Mesodermal cell (in vitro differentiated cells): ENCODE results near the gene CDAN1.

Experiments
- H3K27ac ChIP-seq: 2 replicates; pipeline ENCODE4 v1.7.0; 2013; ENCODE audit warnings: mild to moderate bottlenecking, low read depth, low read length, moderate library complexity; ENCODE audit not compliant: severe bottlenecking
- H3K36me3 ChIP-seq: 2 replicates; pipeline ENCODE4 v1.7.1; 2013; ENCODE audit warnings: mild to moderate bottlenecking, low read length, moderate library complexity; ENCODE audit not compliant: control insufficient read depth, insufficient read depth
- H3K4me1 ChIP-seq: one replicate; pipeline ENCODE4 v1.7.1; 2013; ENCODE audit warnings: mild to moderate bottlenecking, low read length; ENCODE audit not compliant: insufficient read depth, control insufficient read depth, poor library complexity, severe bottlenecking
- H3K4me3 ChIP-seq: 2 replicates; pipeline ENCODE4 v1.7.0; 2013; ENCODE audit warnings: low read length, control low read depth, mild to moderate bottlenecking; ENCODE audit not compliant: insufficient read depth, poor library complexity, severe bottlenecking; ENCODE audit errors: extremely low read depth
- H3K9me3 ChIP-seq: 2 replicates; pipeline ENCODE4 v1.7.1; 2013; ENCODE audit warnings: mild to moderate bottlenecking, low read length, moderate library complexity; ENCODE audit not compliant: control insufficient read depth
- WGBS, 2 experiments: methylation state at CpG; one replicate each; pipeline ENCODE4 v1.1.5; 2013; ENCODE audit warnings: missing lambda C conversion rate in 2 of 2; ENCODE audit not compliant: insufficient coverage in 2 of 2; 5-methylcytosine and 5-hydroxymethylcytosine counted together

CDAN1 gene

DNA sequence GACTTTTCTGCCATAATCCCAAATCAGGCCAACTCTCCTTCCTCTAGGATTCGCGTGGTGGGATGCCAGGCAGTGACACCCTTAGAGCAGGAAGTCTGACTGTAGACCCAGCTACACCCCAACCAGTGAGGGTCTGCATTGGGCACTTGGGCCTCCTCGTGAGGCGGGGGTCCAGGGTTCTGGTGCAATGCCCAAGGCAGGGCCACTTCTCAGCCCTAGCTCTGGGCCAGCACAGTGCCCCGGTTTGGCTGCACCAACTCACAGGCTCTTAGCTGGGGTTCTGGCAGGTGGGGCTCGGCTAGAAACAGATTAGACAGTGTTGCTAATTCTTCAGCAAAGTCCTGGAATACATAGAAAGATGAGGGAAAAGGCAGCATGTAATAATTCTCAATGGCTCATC, 12.7 kb downstream of the CDAN1 start:
- no peaks in the 10 kb centered on the region for H3K4me1 ChIP-seq
- no peak overlapping the region for H3K27ac ChIP-seq
- no peaks in the 10 kb centered on the region for H3K9me3 ChIP-seq
- 92 to 98% methylated on average over 6 of the region's 6 CpGs for WGBS, 2 experiments
- no peak overlapping the region for H3K4me3 ChIP-seq
- peaks cover 81% of the 10 kb centered on the region for H3K36me3 ChIP-seq

DNA sequence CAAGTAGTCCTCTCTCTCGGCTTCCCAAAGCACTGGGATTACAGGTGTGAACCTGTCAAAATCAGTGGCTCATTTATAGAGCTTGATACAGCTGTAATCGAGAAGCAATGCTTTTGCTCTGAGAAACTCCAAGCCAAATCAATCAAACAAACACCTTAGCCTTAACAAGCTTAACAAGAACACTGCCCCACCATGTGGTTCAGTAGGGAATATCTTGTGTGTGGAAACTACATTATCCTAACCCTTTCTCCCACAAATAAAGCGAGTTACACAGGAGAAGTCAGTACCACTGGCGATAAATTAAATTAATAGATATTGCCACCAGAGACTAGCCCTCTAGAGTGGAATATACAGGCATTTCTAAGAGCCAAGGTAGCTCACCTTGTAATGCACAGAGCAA, 13.9 kb downstream of the CDAN1 start:
- WGBS, 2 experiments = 86 to 100% methylated on average over 1 to 4 of the region's 4 CpGs
- Histone ChIP-seq H3K9me3 (no peaks in the 10 kb centered on the region), H3K36me3 (peaks cover 79% of the 10 kb centered on the region), H3K4me1 (no peaks in the 10 kb centered on the region), H3K4me3 (no peak overlapping the region), H3K27ac (no peak overlapping the region)

DNA sequence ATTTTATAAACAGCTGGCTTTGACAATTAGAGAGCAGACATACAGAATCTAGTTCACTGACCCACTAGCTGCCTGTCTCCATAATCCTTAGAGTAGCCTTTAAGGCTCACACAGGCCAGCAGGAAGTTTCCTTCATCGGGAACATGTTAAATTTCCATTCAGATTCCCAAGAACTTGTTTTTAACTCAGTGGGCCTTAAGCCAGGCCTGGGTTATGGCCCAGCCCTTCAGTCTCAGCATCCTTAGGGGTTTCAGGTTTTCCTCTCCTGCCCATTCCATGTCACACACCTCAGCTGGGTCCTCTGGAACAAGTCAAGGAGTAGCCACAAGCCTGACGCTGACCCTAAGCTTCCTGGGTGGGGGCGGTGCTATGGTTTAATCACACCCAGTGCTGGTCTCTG, 15.0 kb downstream of the CDAN1 start:
- 59 to 100% methylated on average over 1 to 3 of the region's 3 CpGs for WGBS, 2 experiments
- no peak overlapping the region for H3K27ac ChIP-seq
- no peak overlapping the region for H3K4me3 ChIP-seq
- H3K36me3 ChIP-seq = peaks cover 70% of the 10 kb centered on the region
- no peaks in the 10 kb centered on the region for H3K4me1 ChIP-seq
- H3K9me3 ChIP-seq = no peaks in the 10 kb centered on the region

DNA sequence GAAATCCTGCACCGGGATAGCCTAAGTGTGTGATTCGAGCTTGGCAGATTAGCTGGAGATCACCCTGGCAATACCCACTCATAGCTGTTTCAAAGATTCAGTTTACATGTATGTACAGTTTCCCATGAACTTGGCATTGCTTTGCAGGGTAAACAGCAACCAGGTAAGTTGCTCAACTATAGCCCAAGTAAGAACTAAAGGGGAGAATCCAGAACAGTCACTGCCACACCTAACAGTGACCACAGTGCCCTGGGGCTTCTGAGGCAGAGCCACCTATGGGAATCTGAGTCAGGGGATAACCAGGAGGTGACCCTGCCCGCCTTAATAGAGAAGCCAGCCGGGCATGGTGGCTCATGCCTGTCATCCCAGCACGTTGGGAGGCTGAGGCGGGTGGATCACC, 15.9 kb downstream of the CDAN1 start:
- no peak overlapping the region for H3K27ac ChIP-seq
- H3K9me3 ChIP-seq = no peaks in the 10 kb centered on the region
- H3K4me3 ChIP-seq = no peak overlapping the region
- H3K4me1 ChIP-seq = no peaks in the 10 kb centered on the region
- peaks cover 61% of the 10 kb centered on the region for H3K36me3 ChIP-seq
- 90 to 100% methylated on average over 3 to 4 of the region's 6 CpGs for WGBS, 2 experiments

DNA sequence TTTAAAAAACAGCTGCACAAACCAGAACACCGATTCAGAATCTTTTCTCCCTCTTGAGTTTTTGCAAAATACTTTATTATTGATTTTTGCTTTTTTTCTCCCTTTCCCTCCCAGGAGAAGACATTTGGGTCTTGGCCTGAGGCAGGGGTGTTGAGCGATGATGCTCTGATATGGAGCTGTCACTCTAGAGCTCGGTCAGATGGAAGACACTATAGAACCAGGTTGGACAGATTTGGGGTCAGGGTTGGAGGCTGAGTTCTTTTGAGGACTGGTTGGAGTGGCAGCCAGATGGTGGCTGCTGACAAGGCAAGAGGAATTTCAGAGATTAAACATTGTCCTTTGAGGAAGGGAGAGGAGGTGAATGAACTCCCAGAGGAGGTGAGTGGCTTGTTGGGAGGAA, 16.9 kb downstream of the CDAN1 start:
- WGBS, 2 experiments = 100% methylated on average over 2 to 3 of the region's 3 CpGs
- Histone ChIP-seq H3K4me1 (no peaks in the 10 kb centered on the region), H3K36me3 (peaks cover 52% of the 10 kb centered on the region), H3K9me3 (no peaks in the 10 kb centered on the region), H3K4me3 (no peak overlapping the region), H3K27ac (no peak overlapping the region)

DNA sequence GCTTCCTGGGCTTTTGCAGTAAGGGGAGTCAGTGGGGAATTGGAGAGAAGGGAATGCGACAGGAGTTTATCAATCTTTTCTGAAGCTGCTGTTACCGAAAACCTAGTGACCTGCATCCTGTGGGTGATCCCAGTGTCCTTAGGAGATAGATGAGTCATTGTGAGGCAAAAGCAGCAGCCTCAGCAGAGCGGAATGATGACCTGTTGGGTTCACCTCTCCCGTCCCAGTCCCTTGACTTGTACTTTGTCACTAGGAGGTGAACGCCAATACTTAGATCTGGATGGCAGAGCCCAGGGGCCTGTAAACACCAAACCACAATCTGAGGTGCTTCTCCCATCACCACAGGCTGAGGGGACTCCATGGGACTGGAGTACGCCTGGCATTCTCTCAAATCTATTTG, 17.9 kb downstream of the CDAN1 start:
- Histone ChIP-seq H3K4me3 (no peak overlapping the region), H3K9me3 (no peaks in the 10 kb centered on the region), H3K36me3 (peaks cover 42% of the 10 kb centered on the region), H3K4me1 (no peaks in the 10 kb centered on the region), H3K27ac (no peak overlapping the region)
- 96% methylated on average over 4 to 6 of the region's 6 CpGs for WGBS, 2 experiments

DNA sequence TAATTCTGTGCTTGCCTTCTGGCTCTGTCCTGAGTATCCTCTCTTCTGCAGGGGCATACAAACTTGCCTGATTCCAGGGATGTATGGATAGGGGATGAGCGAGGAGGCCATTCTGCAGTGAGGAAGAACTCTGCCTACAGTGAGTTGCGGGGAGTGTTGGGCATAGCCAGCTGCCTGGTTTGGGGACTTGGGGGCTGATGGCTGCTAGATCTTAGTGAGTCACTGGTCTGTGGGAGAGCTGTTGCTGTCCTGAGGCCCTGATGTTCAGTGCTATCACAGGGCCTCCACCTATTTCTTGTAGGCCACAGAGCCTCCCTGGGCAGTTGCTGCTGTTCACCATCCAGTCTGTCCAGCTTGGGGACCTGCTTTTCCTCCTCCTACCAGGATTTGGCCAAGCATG, 20.3 kb downstream of the CDAN1 start:
- Histone ChIP-seq H3K9me3 (no peaks in the 10 kb centered on the region), H3K4me1 (no peaks in the 10 kb centered on the region), H3K4me3 (no peak overlapping the region), H3K36me3 (peaks cover 19% of the 10 kb centered on the region), H3K27ac (no peak overlapping the region)
- 100% methylated on average over 2 of the region's 2 CpGs for WGBS, 2 experiments

DNA sequence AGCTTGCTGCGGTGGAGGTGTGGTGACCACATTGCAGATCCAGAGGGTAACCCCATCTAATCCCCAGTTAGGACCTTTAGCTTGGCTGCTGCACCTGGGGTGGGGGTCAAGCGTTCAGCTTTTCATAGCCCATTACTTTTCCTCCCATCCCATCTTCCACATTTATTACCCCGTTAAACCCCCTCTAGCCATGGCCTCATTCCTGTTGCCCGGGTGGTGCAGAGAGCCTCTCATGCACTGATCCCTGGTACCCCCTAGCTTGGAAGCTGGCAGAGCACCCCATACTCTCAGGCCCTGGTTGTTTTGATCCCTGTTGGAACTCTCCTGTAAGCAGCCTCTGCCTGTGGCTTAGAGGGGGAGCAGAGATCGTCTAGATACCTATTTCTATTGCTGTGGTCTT, 20.8 kb downstream of the CDAN1 start:
- no peak overlapping the region for H3K27ac ChIP-seq
- H3K36me3 ChIP-seq = peaks cover 17% of the 10 kb centered on the region
- H3K4me3 ChIP-seq = no peak overlapping the region
- H3K4me1 ChIP-seq = no peaks in the 10 kb centered on the region
- H3K9me3 ChIP-seq = no peaks in the 10 kb centered on the region
- WGBS, 2 experiments = 89 to 96% methylated on average over 3 to 5 of the region's 5 CpGs

DNA sequence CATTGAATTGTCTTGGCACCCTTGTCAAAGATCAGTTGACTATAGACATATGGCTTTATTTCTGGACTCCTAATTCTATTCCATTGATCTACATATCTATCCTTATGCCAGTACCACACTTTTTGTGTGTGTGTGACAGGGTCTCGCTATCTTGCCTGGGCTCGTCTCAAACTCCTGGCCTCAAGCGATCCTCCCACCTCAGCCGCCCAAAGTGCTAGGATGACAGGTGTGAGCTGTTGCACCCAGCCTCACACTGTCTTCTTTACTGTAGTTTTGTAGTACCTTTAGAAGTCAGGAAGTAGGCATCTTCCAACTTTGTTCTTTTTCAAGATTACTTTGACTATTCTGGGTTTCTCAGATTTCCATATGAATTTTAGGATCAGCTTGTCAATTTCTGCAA, 24.3 kb downstream of the CDAN1 start:
- Histone ChIP-seq H3K27ac (no peak overlapping the region), H3K36me3 (no peaks in the 10 kb centered on the region), H3K4me1 (no peaks in the 10 kb centered on the region), H3K9me3 (no peaks in the 10 kb centered on the region), H3K4me3 (no peak overlapping the region)
- WGBS, 2 experiments = 90% methylated on average over 4 of the region's 4 CpGs; no CpG with 5 or more reads in 1 of the 2 experiments

DNA sequence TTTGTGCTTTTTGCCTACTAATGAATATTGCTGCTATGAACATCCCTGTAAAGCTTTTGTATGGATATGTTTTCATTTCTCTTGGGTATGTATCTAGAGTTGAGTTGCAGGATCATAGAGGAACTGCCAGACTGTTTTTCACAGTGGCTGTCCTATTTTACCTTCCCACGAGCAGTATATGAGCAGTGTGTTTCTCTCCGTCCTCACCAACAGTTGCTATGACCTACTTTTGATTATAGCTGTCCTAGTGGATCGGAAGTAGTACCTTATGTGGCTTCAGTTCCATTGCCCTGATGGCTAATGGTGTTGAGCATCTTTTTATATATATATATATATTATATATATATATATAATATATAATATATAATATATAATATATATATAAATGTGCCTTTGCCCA, 25.2 kb downstream of the CDAN1 start:
- H3K9me3 ChIP-seq = no peaks in the 10 kb centered on the region
- H3K27ac ChIP-seq = no peak overlapping the region
- H3K4me3 ChIP-seq = no peak overlapping the region
- WGBS, 2 experiments = no CpG with 5 or more reads among the region's 3 CpGs
- H3K36me3 ChIP-seq = no peaks in the 10 kb centered on the region
- no peaks in the 10 kb centered on the region for H3K4me1 ChIP-seq

DNA sequence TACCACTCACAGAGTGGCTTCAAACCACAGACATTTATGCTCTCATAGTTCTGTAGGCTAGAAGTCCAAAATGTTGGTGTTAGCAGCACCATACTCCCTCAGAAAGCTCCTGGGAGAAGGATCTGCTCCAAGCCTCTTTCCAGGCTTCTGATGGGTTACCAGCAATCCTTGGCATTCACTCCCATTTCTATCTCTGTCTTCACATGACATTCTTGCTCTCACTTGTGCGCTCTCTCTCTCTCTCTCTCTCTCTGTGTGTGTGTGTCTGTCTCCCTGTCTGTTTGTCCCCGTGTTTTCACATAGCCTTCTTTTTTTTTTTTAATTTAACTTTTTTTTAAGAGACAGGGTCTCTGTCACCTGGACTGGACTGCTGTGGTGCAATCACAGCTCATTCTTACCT, 26.3 kb downstream of the CDAN1 start:
- 83 to 100% methylated on average over 1 of the region's 2 CpGs for WGBS, 2 experiments
- Histone ChIP-seq H3K4me3 (no peak overlapping the region), H3K4me1 (no peaks in the 10 kb centered on the region)

More for the DNA sequence above, 26.3 kb downstream of the CDAN1 start:
- no peaks in the 10 kb centered on the region for H3K9me3 ChIP-seq
- H3K27ac ChIP-seq = no peak overlapping the region
- no peaks in the 10 kb centered on the region for H3K36me3 ChIP-seq
